ENCODE data around the gene HLA-DPB1. TPM values are rescaled to one million over a fixed set of nuclear protein-coding genes. Genes with fewer than 3 reads are reported as not detected.
A peak's percentile ranks its signal among the peaks of the same experiment; 100 is the strongest.

The HLA-DPB1 gene
- total RNA-seq, 4 donors from 2014 or later = 10.0 to 68.0 (median 40.4) TPM

DNA sequence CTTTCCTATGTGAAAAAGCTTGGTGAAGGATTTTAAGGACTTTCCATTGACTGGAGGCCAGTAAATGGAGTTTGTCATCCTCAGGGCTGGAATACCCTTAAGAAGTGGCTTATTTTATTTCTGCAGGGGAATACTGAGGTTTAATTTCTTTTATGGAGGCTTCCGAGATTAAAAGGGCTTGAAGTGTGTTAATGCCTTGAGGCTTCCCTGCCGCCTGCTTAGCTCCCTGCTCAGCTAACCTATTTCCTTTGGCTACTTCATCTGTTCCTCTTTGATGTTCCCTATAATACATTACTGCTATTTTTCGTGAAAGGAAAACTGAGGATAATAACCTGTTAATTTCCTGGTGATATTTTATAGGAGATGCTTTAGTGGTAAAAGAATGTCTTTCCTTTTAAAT lies 44.2 kb downstream of the HLA-DPB1 start:
- no peak overlapping the region for H3K4me3 ChIP-seq
- H3K36me3 ChIP-seq = no peaks in the 10 kb centered on the region
- TF ChIP-seq, protein P1, sequence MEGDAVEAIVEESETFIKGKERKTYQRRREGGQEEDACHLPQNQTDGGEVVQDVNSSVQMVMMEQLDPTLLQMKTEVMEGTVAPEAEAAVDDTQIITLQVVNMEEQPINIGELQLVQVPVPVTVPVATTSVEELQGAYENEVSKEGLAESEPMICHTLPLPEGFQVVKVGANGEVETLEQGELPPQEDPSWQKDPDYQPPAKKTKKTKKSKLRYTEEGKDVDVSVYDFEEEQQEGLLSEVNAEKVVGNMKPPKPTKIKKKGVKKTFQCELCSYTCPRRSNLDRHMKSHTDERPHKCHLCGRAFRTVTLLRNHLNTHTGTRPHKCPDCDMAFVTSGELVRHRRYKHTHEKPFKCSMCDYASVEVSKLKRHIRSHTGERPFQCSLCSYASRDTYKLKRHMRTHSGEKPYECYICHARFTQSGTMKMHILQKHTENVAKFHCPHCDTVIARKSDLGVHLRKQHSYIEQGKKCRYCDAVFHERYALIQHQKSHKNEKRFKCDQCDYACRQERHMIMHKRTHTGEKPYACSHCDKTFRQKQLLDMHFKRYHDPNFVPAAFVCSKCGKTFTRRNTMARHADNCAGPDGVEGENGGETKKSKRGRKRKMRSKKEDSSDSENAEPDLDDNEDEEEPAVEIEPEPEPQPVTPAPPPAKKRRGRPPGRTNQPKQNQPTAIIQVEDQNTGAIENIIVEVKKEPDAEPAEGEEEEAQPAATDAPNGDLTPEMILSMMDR (IDR thresholded peaks at IDR 0.05) = no peak
- TF ChIP-seq POLR2A (IDR thresholded peaks at IDR 0.05) (no peak), EP300 (IDR thresholded peaks at IDR 0.05; ENCODE audit: low read depth) (no peak), POLR2AphosphoS5 (IDR thresholded peaks at IDR 0.05) (no peak)
- WGBS, 2 donors (ENCODE audit: low coverage in 1 of 2) = 46 to 74% methylated on average over 3 of the region's 3 CpGs
- H3K4me1 ChIP-seq = peaks cover 0 to 5% (median 2%) of the 10 kb centered on the region in 4 donors
- no peak for DNase-seq
- peaks cover 35% of the 10 kb centered on the region for H3K27me3 ChIP-seq
- in situ Hi-C loops (cut with MboI; ENCODE audit: low pct_ligation_motif_present in 1 of 4, low pct_unique_long_range_greater_than_20kb in 1 of 4, low sequenced_read_pairs in 3 of 4) = loop anchor here in 1 of 4 donors (25.0 kb wide), 1 partner anchor 117 kb away; no protein-coding TSS in a partner anchor
- intact Hi-C loops (cut with DNase I; ENCODE audit: low total_unique reads) = loop anchor here (5.0 kb wide), 1 partner anchor 127 kb away; no protein-coding TSS in a partner anchor
- no peak overlapping the region for H3K27ac ChIP-seq
- peaks cover 0 to 4% of the 10 kb centered on the region in 2 donors for H3K9me3 ChIP-seq

DNA sequence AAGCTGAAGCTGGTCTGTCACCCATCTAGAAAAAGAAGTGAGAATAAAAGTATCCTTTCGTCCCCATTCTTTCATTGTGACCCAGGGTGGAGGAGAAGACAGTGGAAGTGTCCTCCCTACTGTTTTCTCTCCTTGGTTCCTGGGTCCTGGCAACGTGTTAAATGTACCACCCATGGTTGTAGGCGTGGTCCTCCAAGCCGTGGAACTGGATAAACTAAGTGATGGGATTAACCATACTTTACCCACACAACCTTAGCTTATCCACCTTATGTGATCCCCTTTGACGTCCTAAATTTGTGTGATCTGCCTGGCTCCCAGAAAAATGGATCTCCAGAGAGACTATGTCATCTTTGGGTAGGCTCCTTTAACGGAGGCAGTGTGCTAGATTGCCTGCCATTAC lies 47.4 kb downstream of the HLA-DPB1 start:
- no peaks in the 10 kb centered on the region for H3K4me1 ChIP-seq
- in situ Hi-C loops (cut with MboI; ENCODE audit: low pct_ligation_motif_present in 1 of 4, low pct_unique_long_range_greater_than_20kb in 1 of 4, low sequenced_read_pairs in 3 of 4) = loop anchor here in 1 of 4 donors (25.0 kb wide), 1 partner anchor 114 kb away; no protein-coding TSS in a partner anchor
- intact Hi-C loops (cut with DNase I; ENCODE audit: low total_unique reads) = loop anchor here (5.0 kb wide), 1 partner anchor 124 kb away; no protein-coding TSS in a partner anchor

DNA sequence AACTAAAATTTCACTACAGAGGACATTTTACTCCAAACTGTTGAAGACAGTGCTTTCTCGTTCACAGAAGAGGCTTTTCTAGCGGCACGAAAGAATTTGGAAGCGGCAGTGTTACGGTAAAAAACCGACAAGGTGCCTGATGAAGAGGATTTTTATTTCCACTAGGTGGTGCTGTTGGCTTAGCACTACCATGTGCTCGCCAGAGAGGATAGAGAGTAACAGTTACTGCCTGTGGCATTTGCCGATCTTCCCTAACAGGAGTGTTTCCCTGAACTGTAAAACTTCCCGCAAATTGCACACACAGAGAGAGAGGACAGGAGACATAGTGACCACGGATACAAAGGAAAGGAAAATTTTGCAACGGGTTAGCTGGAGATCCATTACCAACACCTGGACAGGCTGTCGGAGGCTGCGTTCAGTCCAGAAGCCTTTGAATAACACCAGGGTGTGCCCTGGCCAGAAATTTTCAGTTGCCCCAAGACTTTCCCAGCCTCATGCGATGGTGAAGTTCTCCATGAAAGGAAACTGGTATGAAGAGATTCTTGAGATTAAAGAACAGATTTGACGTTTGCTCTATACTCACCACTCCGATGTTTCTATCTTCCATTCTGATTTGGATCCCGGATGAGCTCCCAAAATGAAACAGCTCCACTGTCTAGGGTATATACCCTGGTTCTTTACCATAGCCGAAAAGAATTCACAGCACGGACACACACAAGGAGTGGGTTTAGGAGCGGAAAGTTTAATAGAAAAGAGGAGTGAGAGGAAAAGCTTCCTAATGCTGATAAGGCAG lies 48.1 kb downstream of the HLA-DPB1 start:
- no peak overlapping the region for H3K4me3 ChIP-seq
- H3K36me3 ChIP-seq = no peaks in the 10 kb centered on the region
- WGBS, 2 donors (ENCODE audit: low coverage in 1 of 2) = 88 to 97% methylated on average over 10 to 20 of the region's 20 CpGs
- in situ Hi-C loops (cut with MboI; ENCODE audit: low pct_ligation_motif_present in 1 of 4, low pct_unique_long_range_greater_than_20kb in 1 of 4, low sequenced_read_pairs in 3 of 4) = loop anchor here in 1 of 4 donors (25.0 kb wide), 1 partner anchor 113 kb away; no protein-coding TSS in a partner anchor
- H3K4me1 ChIP-seq = no peaks in the 10 kb centered on the region
- H3K27me3 ChIP-seq = no peaks in the 10 kb centered on the region
- no peak overlapping the region for H3K27ac ChIP-seq
- TF ChIP-seq, protein P1 (IDR thresholded peaks at IDR 0.05) = peak; percentile 25 to 46 (median 37)
- TF ChIP-seq EP300 (IDR thresholded peaks at IDR 0.05; ENCODE audit: low read depth) = no peak
- TF ChIP-seq POLR2A (IDR thresholded peaks at IDR 0.05) = no peak
- no peak for TF ChIP-seq POLR2AphosphoS5 (IDR thresholded peaks at IDR 0.05)
- H3K9me3 ChIP-seq = peaks cover 0 to 4% of the 10 kb centered on the region in 2 donors
- intact Hi-C loops (cut with DNase I; ENCODE audit: low total_unique reads) = loop anchor here (5.0 kb wide), 1 partner anchor 123 kb away; no protein-coding TSS in a partner anchor
- no peak for DNase-seq

More for the DNA sequence above, 47.4 kb downstream of the HLA-DPB1 start:
- H3K36me3 ChIP-seq = no peaks in the 10 kb centered on the region
- TF ChIP-seq POLR2A (IDR thresholded peaks at IDR 0.05) (no peak), EP300 (IDR thresholded peaks at IDR 0.05; ENCODE audit: low read depth) (no peak), POLR2AphosphoS5 (IDR thresholded peaks at IDR 0.05) (no peak)
- TF ChIP-seq, protein P1 (IDR thresholded peaks at IDR 0.05) = no peak
- no peak overlapping the region for H3K27ac ChIP-seq
- H3K9me3 ChIP-seq = peaks cover 0 to 4% of the 10 kb centered on the region in 2 donors
- H3K4me3 ChIP-seq = no peak overlapping the region
- 74 to 78% methylated on average over 1 to 6 of the region's 6 CpGs for WGBS, 2 donors (ENCODE audit: low coverage in 1 of 2)
- DNase-seq = no peak
- peaks cover 3% of the 10 kb centered on the region for H3K27me3 ChIP-seq

DNA sequence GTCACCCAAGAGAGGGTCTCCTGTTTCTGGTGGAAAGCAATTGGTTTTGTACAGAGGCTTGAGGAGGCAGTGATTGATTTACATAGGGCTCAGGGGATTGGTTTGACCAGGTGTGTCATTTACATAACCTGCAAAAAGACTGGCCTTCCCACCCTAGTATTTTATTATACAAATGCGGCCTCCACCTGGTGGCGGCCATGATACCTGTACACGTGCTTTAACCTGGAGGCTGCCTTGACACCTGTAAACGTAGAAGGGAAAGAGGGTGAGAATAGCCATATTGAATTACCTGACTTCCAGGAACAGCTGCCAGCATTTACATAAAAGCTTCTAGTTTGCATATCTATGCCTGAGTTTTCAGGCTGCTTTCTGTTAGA lies 48.7 kb downstream of the HLA-DPB1 start:
- Histone ChIP-seq H3K4me1 (no peaks in the 10 kb centered on the region), H3K27ac (no peak overlapping the region), H3K4me3 (no peak overlapping the region), H3K9me3 (peaks cover 0 to 4% of the 10 kb centered on the region in 2 donors), H3K36me3 (no peaks in the 10 kb centered on the region), H3K27me3 (no peaks in the 10 kb centered on the region)
- WGBS, 2 donors (ENCODE audit: low coverage in 1 of 2) = 84% methylated on average over 4 of the region's 4 CpGs; no CpG with 5 or more reads in 1 of the 2 donors
- intact Hi-C loops (cut with DNase I; ENCODE audit: low total_unique reads) = loop anchor here (5.0 kb wide), 1 partner anchor 123 kb away; no protein-coding TSS in a partner anchor
- no peak for DNase-seq
- TF ChIP-seq, protein P1 (IDR thresholded peaks at IDR 0.05) = no peak
- TF ChIP-seq EP300 (IDR thresholded peaks at IDR 0.05; ENCODE audit: low read depth) = no peak
- TF ChIP-seq POLR2A (IDR thresholded peaks at IDR 0.05) = no peak
- no peak for TF ChIP-seq POLR2AphosphoS5 (IDR thresholded peaks at IDR 0.05)
- in situ Hi-C loops (cut with MboI; ENCODE audit: low pct_ligation_motif_present in 1 of 4, low pct_unique_long_range_greater_than_20kb in 1 of 4, low sequenced_read_pairs in 3 of 4) = loop anchor here in 1 of 4 donors (25.0 kb wide), 1 partner anchor 113 kb away; no protein-coding TSS in a partner anchor
